ENCODE results near the gene OSTM1.

OSTM1 gene

DNA sequence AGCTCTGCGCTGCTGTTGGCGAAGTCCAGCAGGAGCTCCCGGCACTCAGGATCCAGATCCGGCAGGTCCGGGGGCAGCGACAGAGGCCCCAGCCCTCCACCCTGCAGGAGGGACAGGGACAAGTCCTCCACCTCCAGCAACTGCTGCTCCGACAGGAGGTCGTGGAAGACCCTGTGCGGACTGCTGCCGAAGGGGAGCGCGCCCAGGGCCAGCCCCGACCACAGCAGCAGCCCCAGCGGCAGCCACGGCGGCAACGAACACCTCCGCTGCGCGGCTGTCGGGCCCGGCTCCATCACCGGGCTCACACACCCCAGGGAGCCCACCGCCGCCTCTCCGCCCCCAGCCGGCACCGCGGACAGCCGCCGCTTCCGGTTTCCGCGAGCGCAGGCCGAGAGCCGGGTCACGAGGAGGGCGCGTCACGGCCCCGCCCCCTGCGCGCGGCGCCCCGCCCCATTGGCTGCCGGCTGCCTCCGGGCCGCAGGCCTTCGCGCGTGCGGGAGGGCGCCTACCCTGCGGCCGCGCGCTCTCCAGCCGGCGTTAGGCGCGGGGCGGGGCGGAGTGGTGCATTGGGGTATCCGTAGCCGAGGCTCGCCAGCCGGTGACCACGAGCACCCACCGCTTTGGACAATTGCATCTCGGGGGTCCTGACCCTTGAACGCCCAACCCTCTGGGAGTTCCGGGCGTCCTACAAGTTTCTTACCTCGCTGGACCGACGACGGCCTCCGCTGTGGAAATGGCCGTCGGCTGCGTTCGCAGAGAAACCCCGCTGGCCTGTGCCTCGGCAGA, at the start of gene OSTM1:
TSS of gene OSTM1 (minus strand) at position 383 of the 786 bp plus-strand sequence. CDS start at position 293, 90 bp downstream.
- peak; percentile 79 for DNase-seq (ENCODE audit: low spot score)

DNA sequence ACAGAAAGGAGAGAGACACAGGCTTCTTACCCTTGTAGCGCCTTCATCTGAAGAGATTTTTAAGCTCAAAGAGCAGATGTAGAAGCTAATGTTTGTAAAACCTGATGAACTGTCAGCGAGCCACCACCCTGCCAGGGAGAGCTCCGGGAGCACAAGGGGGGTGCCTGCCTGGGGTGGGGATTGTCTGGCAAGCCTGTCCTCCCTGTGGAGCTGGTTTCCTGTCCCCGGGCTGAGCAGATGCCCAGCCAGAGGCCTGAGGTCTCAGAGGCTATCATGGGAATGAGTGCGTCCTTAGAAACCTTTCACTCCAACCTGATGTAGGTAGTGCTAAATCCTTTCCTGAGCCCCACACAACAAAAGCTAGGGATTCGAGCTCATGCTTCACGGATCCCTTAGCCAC, 49.4 kb upstream of the OSTM1 start:
- no peak for DNase-seq (ENCODE audit: low spot score)

GRCh38 chr6:108123481-108123929, 49.0 kb upstream of the OSTM1 start:
- DNase-seq (ENCODE audit: low spot score) = no peak

DNA sequence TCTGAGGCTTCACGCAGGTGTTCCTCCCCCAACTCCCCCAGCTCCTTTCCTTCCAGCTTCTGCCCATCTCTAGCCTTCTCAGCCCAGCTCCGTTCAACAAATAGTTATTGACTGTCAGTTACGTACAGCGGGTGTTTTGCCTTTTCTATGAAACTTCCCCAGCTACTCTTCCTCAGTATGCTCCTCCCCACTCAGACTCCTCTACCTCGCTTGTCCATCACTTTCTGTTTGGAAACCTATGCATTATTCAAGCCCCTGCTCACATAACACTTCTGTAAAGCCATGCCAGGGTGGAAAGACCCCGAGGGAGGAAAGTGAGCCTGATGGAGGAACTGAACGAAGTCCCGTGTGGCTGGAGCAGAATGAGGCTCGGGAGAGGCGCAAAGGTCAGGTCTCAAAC, 47.1 kb upstream of the OSTM1 start:
- no peak for DNase-seq (ENCODE audit: low spot score)

DNA sequence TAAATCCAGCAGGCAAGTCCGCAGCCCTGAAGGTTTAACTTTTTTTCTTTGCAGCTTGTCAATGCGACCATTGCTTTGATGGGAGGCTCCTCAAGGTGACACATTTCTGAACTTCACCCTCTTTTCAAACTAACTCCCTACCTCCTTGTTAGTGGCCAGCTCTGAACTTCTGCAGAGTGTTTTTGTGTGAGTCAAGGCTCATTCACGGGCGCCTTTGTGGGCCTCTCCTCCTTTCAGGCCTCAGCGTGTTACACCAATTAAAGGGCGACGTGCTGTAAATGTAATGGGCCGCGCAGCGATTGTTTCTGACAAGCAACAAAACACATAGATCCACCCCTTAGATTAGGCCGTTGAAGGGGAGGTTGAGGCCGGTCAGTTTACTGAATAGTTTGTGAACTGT, 45.8 kb upstream of the OSTM1 start:
- no peak for DNase-seq (ENCODE audit: low spot score)

DNA sequence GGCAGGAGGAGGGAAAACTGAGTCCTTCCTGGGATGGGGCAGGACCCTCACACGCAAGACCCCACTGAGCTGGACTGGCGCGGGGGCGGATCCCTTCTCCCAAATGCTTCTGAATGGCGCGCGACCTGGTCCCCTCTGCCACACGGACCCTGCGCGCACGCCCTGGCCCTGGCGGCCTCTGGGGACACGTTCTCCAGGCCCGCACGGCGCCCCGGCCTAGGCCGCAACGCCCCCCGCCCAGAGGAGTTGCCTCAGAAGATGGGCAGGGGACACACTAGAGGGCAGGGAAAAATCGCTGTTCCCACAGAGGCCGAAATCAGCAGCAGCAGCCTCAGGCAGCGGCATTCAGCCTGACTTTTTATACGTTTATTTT, 45.2 kb upstream of the OSTM1 start:
- DNase-seq (ENCODE audit: low spot score) = no peak

- DNase-seq (ENCODE audit: low spot score) = no peak
Measured at GRCh38 chr6:108118810-108119768, 44.5 kb upstream of the OSTM1 start.

DNA sequence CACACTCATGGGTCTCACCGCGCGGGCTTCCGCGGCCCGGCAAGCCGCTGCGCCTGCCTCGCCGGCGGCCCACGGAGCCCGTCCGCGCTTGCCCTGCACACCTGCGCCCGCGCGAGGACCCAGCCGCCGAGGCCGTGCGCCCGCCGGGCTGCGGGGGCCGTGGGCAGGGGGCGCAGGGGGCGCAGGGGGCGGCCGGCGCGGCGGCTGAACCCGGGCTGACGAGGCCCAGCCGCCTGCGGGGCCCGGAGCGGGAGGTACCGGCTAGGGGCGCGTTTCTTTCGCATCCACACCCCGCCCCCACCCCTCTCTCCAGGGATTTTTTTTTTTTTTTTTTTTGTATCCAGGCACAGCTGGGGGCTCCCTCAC, 43.8 kb upstream of the OSTM1 start:
- no peak for DNase-seq (ENCODE audit: low spot score)

DNA sequence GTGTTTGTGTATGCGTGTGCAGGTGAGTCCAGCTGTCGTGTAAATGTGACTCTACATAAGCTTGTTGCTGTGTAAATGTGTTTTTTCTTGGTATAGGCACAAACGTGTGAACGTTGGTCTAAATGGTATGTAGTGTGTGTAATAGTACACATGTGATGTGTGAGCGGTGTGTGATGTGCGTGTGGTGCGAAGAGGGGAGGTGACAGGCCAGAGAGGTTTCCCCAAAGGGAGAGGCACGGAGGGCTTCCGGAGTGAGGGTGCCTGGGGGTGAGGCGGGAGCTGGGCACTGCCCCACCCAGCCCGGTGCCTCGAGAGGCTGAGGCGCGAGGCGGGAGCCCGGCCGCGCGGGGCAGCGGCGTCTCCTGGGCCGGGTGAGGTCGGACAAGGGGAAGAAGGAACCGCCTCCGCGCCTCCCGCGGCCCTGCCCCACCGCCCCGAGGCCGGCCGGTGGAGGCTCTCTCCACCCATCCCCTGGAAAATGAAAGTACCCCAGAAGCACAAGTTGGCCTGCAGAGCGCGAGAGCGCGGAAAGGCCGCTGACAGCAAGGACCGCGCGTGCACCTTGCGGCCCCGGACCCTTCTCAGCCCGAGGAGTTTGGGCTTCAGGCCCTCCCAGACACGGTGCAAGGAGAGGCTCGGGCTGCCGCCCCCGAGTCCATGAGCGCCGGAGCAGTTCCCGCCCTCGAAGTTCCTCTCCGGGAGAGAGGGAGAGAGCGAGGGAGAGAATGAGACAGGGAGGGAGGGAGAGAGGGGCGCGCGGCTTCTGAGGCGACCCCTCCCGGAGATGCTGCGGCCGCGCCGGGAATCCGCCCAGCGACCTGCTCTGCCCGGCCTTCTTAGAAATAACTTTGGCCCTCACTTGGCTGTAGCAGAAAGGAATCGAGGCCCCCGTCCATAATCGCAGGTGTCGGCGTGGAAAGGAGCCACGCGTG, 43.2 kb upstream of the OSTM1 start:
- no peak for DNase-seq (ENCODE audit: low spot score)

DNA sequence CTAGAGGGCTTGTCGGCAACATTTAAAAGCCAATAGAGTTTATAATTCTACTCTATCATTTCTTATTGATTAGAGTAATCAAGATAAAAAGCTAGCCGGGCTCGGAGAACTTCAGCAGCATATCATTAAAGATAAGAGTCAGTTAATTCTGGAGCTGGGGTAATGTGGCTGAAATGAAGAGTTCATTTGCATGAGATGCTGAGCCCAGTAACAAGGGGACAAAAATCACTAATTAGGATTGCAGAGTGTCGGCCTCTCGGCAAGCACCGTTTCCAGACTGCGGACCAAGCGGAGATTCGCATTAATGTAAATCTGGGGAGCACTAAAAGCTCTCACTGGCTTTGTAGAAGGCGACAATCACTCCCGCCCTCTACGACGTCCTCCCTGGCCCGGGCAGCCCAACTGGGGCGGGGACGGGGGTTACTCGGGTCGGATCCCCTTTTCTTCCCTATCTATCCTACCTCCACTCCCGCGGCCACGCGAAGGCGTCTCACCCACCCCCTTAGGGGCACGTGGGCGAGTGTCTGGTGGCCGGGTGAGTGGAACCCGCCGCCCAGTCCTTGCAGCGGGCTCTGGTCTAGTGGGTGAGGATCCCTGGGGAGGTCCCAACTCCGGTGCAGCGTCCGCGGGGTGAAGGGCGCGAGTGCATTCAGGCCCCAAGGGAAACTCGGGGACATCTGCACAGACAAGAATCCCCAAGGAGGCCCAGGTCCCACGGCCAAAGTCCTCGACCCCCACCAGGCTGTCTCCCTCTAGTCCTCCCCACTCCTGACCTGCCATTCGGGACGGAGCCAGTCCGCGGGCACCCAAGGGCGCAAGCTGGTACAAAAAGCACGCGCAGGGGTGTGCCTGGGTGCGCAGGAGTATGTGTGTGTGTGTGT, 42.2 kb upstream of the OSTM1 start:
- DNase-seq (ENCODE audit: low spot score) = no peak

GRCh38 chr6:108115598-108116058, 41.1 kb upstream of the OSTM1 start:
- DNase-seq (ENCODE audit: low spot score) = no peak

GRCh38 chr6:108114841-108115597, 40.5 kb upstream of the OSTM1 start:
- DNase-seq (ENCODE audit: low spot score) = peak; percentile 22

- peak; percentile 53 for DNase-seq (ENCODE audit: low spot score)
Measured at GRCh38 chr6:108113557-108114519, 39.3 kb upstream of the OSTM1 start.

DNA sequence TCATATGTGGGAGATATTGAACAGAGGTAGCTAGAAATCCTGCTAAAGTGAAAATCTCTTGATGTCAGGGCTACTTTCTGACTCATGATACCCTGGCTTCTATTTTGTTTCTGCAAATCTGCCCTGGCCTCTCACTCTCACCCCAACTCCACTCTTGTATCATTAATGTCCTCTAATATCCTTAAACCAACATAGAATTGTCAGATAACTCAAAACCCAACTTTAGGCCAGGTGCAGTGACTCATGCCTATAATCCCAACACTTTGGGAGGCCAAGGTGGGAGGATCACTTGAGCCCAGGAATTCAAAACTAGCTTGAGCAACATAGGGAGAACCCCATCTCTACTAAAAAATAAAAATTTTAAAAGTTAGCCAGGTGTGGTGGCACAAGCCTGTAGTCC, 33.8 kb upstream of the OSTM1 start:
- DNase-seq (ENCODE audit: low spot score) = no peak

DNA sequence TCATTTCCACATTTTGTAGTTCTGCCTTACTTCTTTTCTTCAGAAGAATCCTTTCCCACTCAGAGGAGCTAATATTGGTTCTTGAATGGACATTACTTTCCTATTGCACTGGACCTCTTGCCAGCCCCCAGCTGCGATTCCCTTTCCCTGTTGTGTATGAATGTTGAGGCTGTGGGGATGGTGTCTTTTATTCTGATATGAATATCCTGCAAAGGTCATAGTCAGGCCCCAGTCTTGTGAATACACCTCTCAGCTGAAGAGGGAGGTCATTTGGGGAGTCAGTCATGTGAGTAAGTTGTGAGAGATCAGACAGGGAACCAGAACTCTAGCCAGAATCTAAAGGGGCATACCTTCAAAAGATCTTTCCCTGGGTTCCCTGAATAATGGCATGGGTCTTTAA, 32.6 kb upstream of the OSTM1 start:
- no peak for DNase-seq (ENCODE audit: low spot score)

- DNase-seq (ENCODE audit: low spot score) = no peak
Measured at GRCh38 chr6:108106694-108107093, 32.2 kb upstream of the OSTM1 start.

DNA sequence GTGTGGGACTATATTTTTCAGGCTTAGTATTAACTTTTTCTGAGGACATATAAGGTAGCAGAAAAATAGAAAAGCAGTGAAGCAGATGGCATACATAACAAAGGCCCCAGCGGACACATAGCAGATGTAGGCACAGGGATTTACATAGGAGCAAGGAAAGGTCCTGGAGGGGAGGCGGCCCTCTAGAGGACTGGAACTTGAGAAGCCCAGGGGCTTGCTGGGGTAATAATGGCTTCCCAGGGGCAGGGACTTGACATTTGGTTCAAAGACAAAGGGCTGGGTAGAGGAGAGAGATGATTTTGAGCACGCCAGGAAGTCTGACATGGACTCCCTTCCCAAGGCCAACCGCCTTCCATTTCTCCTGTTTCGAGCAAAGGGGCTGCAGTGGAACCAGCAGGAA, 31.7 kb upstream of the OSTM1 start:
- DNase-seq (ENCODE audit: low spot score) = no peak

- no peak for DNase-seq (ENCODE audit: low spot score)
Measured at GRCh38 chr6:108105571-108105970, 31.0 kb upstream of the OSTM1 start.

- DNase-seq (ENCODE audit: low spot score) = no peak
Measured at GRCh38 chr6:108102965-108103364, 28.4 kb upstream of the OSTM1 start.

All from pons (tissue), 1 donor.